Type B pancreatic cell (in vitro differentiated cells): ENCODE measurements around the gene JADE1. TPM values are rescaled to one million over a fixed set of nuclear protein-coding genes. Genes with fewer than 3 reads are reported as not detected.

Experiments used
- DNase-seq: peaks from one replicate; pipeline ENCODE4 v3.0.0; 2021; ENCODE audit warnings: mixed read lengths; ENCODE audit not compliant: unreplicated experiment; ENCODE audit errors: extremely low spot score
- H3K27ac Mint-ChIP-seq: 2 replicates; pipeline ENCODE4 v1.8.0; 2021; ENCODE audit warnings: mild to moderate bottlenecking, mixed read lengths
- H3K27me3 Mint-ChIP-seq: 2 replicates; pipeline ENCODE4 v1.8.0; 2021; ENCODE audit warnings: mixed read lengths
- H3K36me3 Mint-ChIP-seq: 2 replicates; pipeline ENCODE4 v1.8.0; 2021; ENCODE audit warnings: mixed read lengths
- H3K4me1 Mint-ChIP-seq: one replicate; pipeline ENCODE4 v1.8.0; 2021; ENCODE audit warnings: mixed read lengths; ENCODE audit not compliant: unreplicated experiment
- H3K4me3 Mint-ChIP-seq: 2 replicates; pipeline ENCODE4 v1.8.0; 2021; ENCODE audit warnings: mild to moderate bottlenecking, mixed read lengths
- H3K9me3 Mint-ChIP-seq: 2 replicates; pipeline ENCODE4 v1.8.0; 2021; ENCODE audit warnings: mixed read lengths
- CTCF ChIP-seq: fragments of 200-600 bp; sonication (generic); conservative IDR thresholded peaks from 2 replicates; pipeline ENCODE4 v1.5.0; 2021; ENCODE audit warnings: antibody characterized with exemption, mild to moderate bottlenecking
- total RNA-seq: library from RNA; stranded (reverse); gene quantifications from 2 replicates; pipeline ENCODE4 v1.2.1, GENCODE V29; 2021; ENCODE audit warnings: low replicate concordance

Gene JADE1
- total RNA-seq, 1 donor from 2014 or later: 27.0 TPM

- Mint-ChIP-seq H3K4me1 (peaks cover 29% of the 10 kb centered on the region), H3K9me3 (no peaks in the 10 kb centered on the region), H3K27ac (peak overlapping the region; percentile 22), H3K27me3 (no peaks in the 10 kb centered on the region), H3K36me3 (peaks cover 39% of the 10 kb centered on the region), H3K4me3 (no peak overlapping the region)
- TF ChIP-seq CTCF: no peak
- no peak for DNase-seq
These were observed 53.3 kb downstream of the JADE1 start for GRCh38 chr4:128862608-128863311.

GRCh38 chr4:128863312-128864075 lies 54.0 kb downstream of the JADE1 start:
- peak; percentile 95 for TF ChIP-seq CTCF
- Mint-ChIP-seq H3K4me3 (no peak overlapping the region), H3K4me1 (peaks cover 26% of the 10 kb centered on the region), H3K9me3 (no peaks in the 10 kb centered on the region), H3K27me3 (no peaks in the 10 kb centered on the region), H3K36me3 (peaks cover 36% of the 10 kb centered on the region), H3K27ac (peak overlapping the region; percentile 22)
- DNase-seq: peak; percentile 83

GRCh38 chr4:128865132-128865531 lies 55.6 kb downstream of the JADE1 start:
- Mint-ChIP-seq H3K36me3 (peaks cover 36% of the 10 kb centered on the region), H3K27me3 (no peaks in the 10 kb centered on the region), H3K27ac (no peak overlapping the region), H3K4me3 (no peak overlapping the region), H3K9me3 (no peaks in the 10 kb centered on the region), H3K4me1 (peaks cover 12% of the 10 kb centered on the region)
- DNase-seq: no peak
- TF ChIP-seq CTCF: no peak

- H3K27ac Mint-ChIP-seq: no peak overlapping the region
- TF ChIP-seq CTCF: no peak
- no peaks in the 10 kb centered on the region for H3K9me3 Mint-ChIP-seq
- no peak for DNase-seq
- H3K4me3 Mint-ChIP-seq: no peak overlapping the region
- no peaks in the 10 kb centered on the region for H3K27me3 Mint-ChIP-seq
- H3K36me3 Mint-ChIP-seq: peaks cover 40% of the 10 kb centered on the region
- peaks cover 10% of the 10 kb centered on the region for H3K4me1 Mint-ChIP-seq
These were observed 56.8 kb downstream of the JADE1 start for GRCh38 chr4:128866269-128866668.

- H3K36me3 Mint-ChIP-seq: peaks cover 41% of the 10 kb centered on the region
- no peak for TF ChIP-seq CTCF
- H3K9me3 Mint-ChIP-seq: no peaks in the 10 kb centered on the region
- H3K27me3 Mint-ChIP-seq: no peaks in the 10 kb centered on the region
- no peak for DNase-seq
- H3K4me1 Mint-ChIP-seq: peaks cover 10% of the 10 kb centered on the region
- no peak overlapping the region for H3K4me3 Mint-ChIP-seq
- H3K27ac Mint-ChIP-seq: no peak overlapping the region
These were observed 57.2 kb downstream of the JADE1 start for GRCh38 chr4:128866691-128867090.
